ENCODE results near the gene THBS3.
"Not testable (repeated sequence)": the region's sequence is repeated elsewhere in the genome, so short reads cannot be mapped to it uniquely, and the experiment has no call there.

Gene THBS3

GRCh38 chr1:155233502-155233901 lies 25.8 kb upstream of the THBS3 start:
- DNase-seq = not testable (repeated sequence)

GRCh38 chr1:155232001-155232978 lies 24.6 kb upstream of the THBS3 start:
- not testable (repeated sequence) for DNase-seq

- DNase-seq = not testable (repeated sequence)
Measured at GRCh38 chr1:155231302-155231701, 23.6 kb upstream of the THBS3 start.

- no peak for DNase-seq
Measured at GRCh38 chr1:155228096-155228427, 20.4 kb upstream of the THBS3 start.

- DNase-seq = peak; percentile 99
Measured at GRCh38 chr1:155227261-155228095, 19.8 kb upstream of the THBS3 start.

- no peak for DNase-seq
Measured at GRCh38 chr1:155226910-155227260, 19.2 kb upstream of the THBS3 start.

GRCh38 chr1:155226188-155226909 lies 18.7 kb upstream of the THBS3 start:
- DNase-seq = peak; percentile 92

GRCh38 chr1:155225404-155225759 lies 17.7 kb upstream of the THBS3 start:
- not testable (repeated sequence) for DNase-seq

GRCh38 chr1:155223047-155223446 lies 15.3 kb upstream of the THBS3 start:
- no peak for DNase-seq

- not testable (repeated sequence) for DNase-seq
Measured at GRCh38 chr1:155220211-155220965, 12.7 kb upstream of the THBS3 start.

- DNase-seq = no peak
Measured at GRCh38 chr1:155219592-155220031, 11.9 kb upstream of the THBS3 start.

GRCh38 chr1:155218854-155219591 lies 11.3 kb upstream of the THBS3 start:
- DNase-seq = no peak

GRCh38 chr1:155214702-155215101 lies 7.0 kb upstream of the THBS3 start:
- DNase-seq = not testable (repeated sequence)

GRCh38 chr1:155212051-155212440 lies 4.3 kb upstream of the THBS3 start:
- not testable (repeated sequence) for DNase-seq

- not testable (repeated sequence) for DNase-seq
Measured at GRCh38 chr1:155211381-155212050, 3.8 kb upstream of the THBS3 start.

- DNase-seq = no peak
Measured at GRCh38 chr1:155210314-155211104, 2.8 kb upstream of the THBS3 start.

GRCh38 chr1:155209312-155209721 lies 1.6 kb upstream of the THBS3 start:
- DNase-seq = no peak

- peak; percentile 96 for DNase-seq
Measured at GRCh38 chr1:155208541-155209311, 1.0 kb upstream of the THBS3 start, which contains the start of gene MTX1. Gene MTX1, plus strand, starts transcription at chr1:155208695. Its CDS starts 110 bp downstream, at chr1:155208805.
